Neutrophil (primary cell): ENCODE results near the gene C19orf73.

Experiments
- H3K27ac ChIP-seq: fragments of 200-600 bp; sonication (generic); 2 replicates; pipeline ENCODE4 v1.5.1; 2016; ENCODE audit warnings: mild to moderate bottlenecking, moderate library complexity
- H3K27me3 ChIP-seq: fragments of 200-600 bp; sonication (generic); 2 replicates; pipeline ENCODE4 v1.6.0; 2016; ENCODE audit warnings: mild to moderate bottlenecking
- H3K36me3 ChIP-seq: fragments of 200-600 bp; sonication (generic); 2 replicates; pipeline ENCODE4 v1.5.1; 2017
- H3K4me1 ChIP-seq, 2 experiments: fragments of 200-600 bp in 1 of 2; sonication (generic) in 1 of 2; 1 replicate in 1 of 2; 2 replicates in 1 of 2; pipeline versions ENCODE4 v1.5.1 to v1.6.1; 2013 to 2016; ENCODE audit warnings: low read depth in 1 of 2, low read length in 1 of 2, mild to moderate bottlenecking in 1 of 2, moderate library complexity in 1 of 2; ENCODE audit not compliant: control insufficient read depth in 1 of 2, insufficient read depth in 1 of 2
- H3K4me3 ChIP-seq, 2 experiments: fragments of 200-600 bp in 1 of 2; sonication (generic) in 1 of 2; 1 replicate in 1 of 2; 2 replicates in 1 of 2; pipeline ENCODE4 v1.5.1; 2013 to 2016; ENCODE audit warnings: low read depth in 1 of 2, low read length in 1 of 2, mild to moderate bottlenecking in 1 of 2, moderate library complexity in 1 of 2
- H3K9me3 ChIP-seq: fragments of 200-600 bp; sonication (generic); 2 replicates; pipeline ENCODE4 v1.5.1; 2016
- CTCF ChIP-seq: fragments of 200-600 bp; sonication (generic); IDR thresholded peaks from 2 replicates; pipeline ENCODE4 v1.5.1; 2016; ENCODE audit warnings: antibody characterized with exemption

C19orf73 gene

GRCh38 chr19:49154279-49154678 is 35.3 kb upstream of the C19orf73 start:
- Histone ChIP-seq H3K27me3 (peaks cover 100% of the 10 kb centered on the region), H3K27ac (no peak overlapping the region), H3K4me3 (no peak overlapping the region), H3K4me1 (peaks cover 14 to 19% of the 10 kb centered on the region in 2 experiments), H3K9me3 (peaks cover under 1% of the 10 kb centered on the region), H3K36me3 (no peaks in the 10 kb centered on the region)
- TF ChIP-seq CTCF, result no peak

GRCh38 chr19:49153167-49153809 is 34.3 kb upstream of the C19orf73 start:
- Histone ChIP-seq H3K4me3 (no peak overlapping the region), H3K27me3 (peaks cover 100% of the 10 kb centered on the region), H3K4me1 (peaks cover 20 to 23% of the 10 kb centered on the region in 2 experiments), H3K36me3 (no peaks in the 10 kb centered on the region), H3K27ac (no peak overlapping the region), H3K9me3 (peaks cover 4% of the 10 kb centered on the region)
- TF ChIP-seq CTCF, result no peak

- Histone ChIP-seq H3K36me3 (no peaks in the 10 kb centered on the region), H3K27ac (no peak overlapping the region), H3K27me3 (peaks cover 100% of the 10 kb centered on the region), H3K4me3 (no peak overlapping the region), H3K4me1 (peaks cover 20 to 23% of the 10 kb centered on the region in 2 experiments), H3K9me3 (peaks cover 4% of the 10 kb centered on the region)
- no peak for TF ChIP-seq CTCF
Measured at GRCh38 chr19:49152119-49152550, 33.2 kb upstream of the C19orf73 start.

GRCh38 chr19:49151267-49152118 is 32.5 kb upstream of the C19orf73 start:
- no peak for TF ChIP-seq CTCF
- H3K36me3 ChIP-seq, result no peaks in the 10 kb centered on the region
- peaks cover 20 to 23% of the 10 kb centered on the region in 2 experiments for H3K4me1 ChIP-seq
- H3K27ac ChIP-seq, result no peak overlapping the region
- peaks cover 100% of the 10 kb centered on the region for H3K27me3 ChIP-seq
- no peak overlapping the region for H3K4me3 ChIP-seq
- peaks cover 4% of the 10 kb centered on the region for H3K9me3 ChIP-seq

- H3K4me1 ChIP-seq, result peaks cover 20 to 26% of the 10 kb centered on the region in 2 experiments
- H3K36me3 ChIP-seq, result no peaks in the 10 kb centered on the region
- H3K4me3 ChIP-seq, result peak overlapping the region in 1 of 2 experiments; percentile 60
- TF ChIP-seq CTCF, result no peak
- H3K27me3 ChIP-seq, result peaks cover 100% of the 10 kb centered on the region
- no peak overlapping the region for H3K27ac ChIP-seq
- H3K9me3 ChIP-seq, result peaks cover 4% of the 10 kb centered on the region
Measured at GRCh38 chr19:49150944-49151243, 32.0 kb upstream of the C19orf73 start.
